Panc1 (cell line): ENCODE results near the gene DOCK3.

Source experiments
- TCF7L2 ChIP-seq: IDR thresholded peaks from 2 replicates; pipeline ENCODE4 v1.6.1; 2011; ENCODE audit warnings: mild to moderate bottlenecking, low read depth, low read length, inconsistent platforms
- TF ChIP-seq, protein P1 (sequence below): fragments of 450-650 bp; IDR thresholded peaks from 2 replicates; pipeline ENCODE4 v1.5.1; 2017; ENCODE audit warnings: mild to moderate bottlenecking

DNA sequence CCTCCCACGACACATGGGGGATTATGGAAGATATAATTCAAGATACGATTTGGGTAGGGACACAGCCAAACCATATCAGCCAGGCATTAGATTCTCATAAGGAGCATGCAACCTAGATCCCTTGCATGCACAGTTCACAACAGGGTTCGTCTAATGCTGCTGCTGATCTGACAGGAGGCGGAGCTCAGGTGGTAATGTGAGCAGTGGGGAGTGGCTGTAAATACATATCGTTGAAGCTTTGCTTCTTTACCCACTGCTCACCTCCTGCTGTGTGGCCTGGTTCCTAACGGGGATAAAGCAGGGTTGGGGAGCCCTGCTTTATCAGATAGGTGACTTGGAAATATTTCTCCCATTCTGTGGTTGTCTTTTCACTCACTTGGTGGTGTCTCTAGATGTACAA, 14.8 kb downstream of the DOCK3 start:
- TF ChIP-seq, protein P1, sequence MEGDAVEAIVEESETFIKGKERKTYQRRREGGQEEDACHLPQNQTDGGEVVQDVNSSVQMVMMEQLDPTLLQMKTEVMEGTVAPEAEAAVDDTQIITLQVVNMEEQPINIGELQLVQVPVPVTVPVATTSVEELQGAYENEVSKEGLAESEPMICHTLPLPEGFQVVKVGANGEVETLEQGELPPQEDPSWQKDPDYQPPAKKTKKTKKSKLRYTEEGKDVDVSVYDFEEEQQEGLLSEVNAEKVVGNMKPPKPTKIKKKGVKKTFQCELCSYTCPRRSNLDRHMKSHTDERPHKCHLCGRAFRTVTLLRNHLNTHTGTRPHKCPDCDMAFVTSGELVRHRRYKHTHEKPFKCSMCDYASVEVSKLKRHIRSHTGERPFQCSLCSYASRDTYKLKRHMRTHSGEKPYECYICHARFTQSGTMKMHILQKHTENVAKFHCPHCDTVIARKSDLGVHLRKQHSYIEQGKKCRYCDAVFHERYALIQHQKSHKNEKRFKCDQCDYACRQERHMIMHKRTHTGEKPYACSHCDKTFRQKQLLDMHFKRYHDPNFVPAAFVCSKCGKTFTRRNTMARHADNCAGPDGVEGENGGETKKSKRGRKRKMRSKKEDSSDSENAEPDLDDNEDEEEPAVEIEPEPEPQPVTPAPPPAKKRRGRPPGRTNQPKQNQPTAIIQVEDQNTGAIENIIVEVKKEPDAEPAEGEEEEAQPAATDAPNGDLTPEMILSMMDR, result no peak
- no peak for TF ChIP-seq TCF7L2
